ENCODE results near the gene ZSCAN23. TPM values are rescaled to one million over a fixed set of nuclear protein-coding genes. Genes with fewer than 3 reads are reported as not detected.

Gene ZSCAN23
- total RNA-seq, 1 experiment from 2014 or later = 2.9 TPM

GRCh38 chr6:28413681-28414080, 29.6 kb downstream of the ZSCAN23 start:
- no peak overlapping the region for H3K4ac ChIP-seq (ENCODE audit: low read depth, low read length)

More at GRCh38 chr6:28413681-28414080, 29.6 kb downstream of the ZSCAN23 start:
- Histone ChIP-seq H4K8ac (replicated peaks; ENCODE audit: insufficient read length, low read depth, low read length) (no peak overlapping the region), H2BK15ac (ENCODE audit: low read depth, low read length) (no peak overlapping the region), H2AK5ac (ENCODE audit: insufficient read length, low read length) (no peak overlapping the region), H3K79me1 (ENCODE audit: insufficient read depth, low read depth, low read length, poor library complexity, severe bottlenecking) (no peaks in the 10 kb centered on the region), H3K4me1 (ENCODE audit: insufficient read depth, low read length) (no peaks in the 10 kb centered on the region), H2BK120ac (ENCODE audit: low read depth, low read length, poor library complexity, severe bottlenecking) (no peak overlapping the region), H2AFZ (ENCODE audit: low read length) (no peak overlapping the region), H2BK20ac (ENCODE audit: low read depth, low read length, poor library complexity, severe bottlenecking) (no peak overlapping the region), H3K14ac (ENCODE audit: insufficient read depth, low read length) (no peak overlapping the region), H3K9me3 (ENCODE audit: control insufficient read depth, low read depth, low read length) (no peaks in the 10 kb centered on the region), H4K5ac (ENCODE audit: insufficient read length, low read depth, low read length) (no peak overlapping the region), H4K20me1 (ENCODE audit: control insufficient read depth, insufficient read depth, insufficient read length) (no peaks in the 10 kb centered on the region), H2BK12ac (ENCODE audit: insufficient read length, low read depth, low read length) (no peak overlapping the region), H2BK5ac (ENCODE audit: insufficient read length, low read length) (no peak overlapping the region), H4K91ac (ENCODE audit: insufficient read length, low read depth, low read length) (no peak overlapping the region), H3K27ac (ENCODE audit: insufficient read length, low read depth, low read length) (no peak overlapping the region), H3K18ac (ENCODE audit: insufficient read length, low read depth, low read length) (no peak overlapping the region), H3K79me2 (ENCODE audit: insufficient read depth, low read length) (no peaks in the 10 kb centered on the region), H3K9ac (ENCODE audit: extremely low read depth, insufficient read length, low read length) (no peak overlapping the region), H3K23ac (ENCODE audit: insufficient read length, low read depth, low read length) (no peak overlapping the region), H3K56ac (ENCODE audit: insufficient read length, low read depth, low read length) (no peak overlapping the region), H3K4me2 (ENCODE audit: insufficient read depth, insufficient read length, low read length) (no peak overlapping the region), H3T11ph (ENCODE audit: low read length) (no peak overlapping the region), H3K27me3 (ENCODE audit: insufficient read depth, low read length) (no peaks in the 10 kb centered on the region), H3K23me2 (ENCODE audit: insufficient read length, low read depth, low read length, poor library complexity, severe bottlenecking) (no peaks in the 10 kb centered on the region)
- peaks cover 5% of the 10 kb centered on the region for H3K27me3 Mint-ChIP-seq (ENCODE audit: low read depth)
- no peak for TF ChIP-seq CTCF (conservative IDR thresholded peaks at IDR 0.05)
- no peaks in the 10 kb centered on the region for H3K4me1 Mint-ChIP-seq
- no peaks in the 10 kb centered on the region; a peak in 2 of 5 replicates for H3K9me3 Mint-ChIP-seq
- no peak for DNase-seq
- no peak overlapping the region for H3K27ac Mint-ChIP-seq
- no peaks in the 10 kb centered on the region for H3K36me3 Mint-ChIP-seq (ENCODE audit: insufficient read depth in 1 of 3, low read depth in 3 of 3)
- no peak overlapping the region for H3K4me3 Mint-ChIP-seq

Measured in H9 (cell line).